Measurements from ENCODE around the gene USH2A.

The USH2A gene

GRCh38 chr1:215718575-215719287 lies 704.5 kb downstream of the USH2A start:
- DNase-seq: no peak

DNA sequence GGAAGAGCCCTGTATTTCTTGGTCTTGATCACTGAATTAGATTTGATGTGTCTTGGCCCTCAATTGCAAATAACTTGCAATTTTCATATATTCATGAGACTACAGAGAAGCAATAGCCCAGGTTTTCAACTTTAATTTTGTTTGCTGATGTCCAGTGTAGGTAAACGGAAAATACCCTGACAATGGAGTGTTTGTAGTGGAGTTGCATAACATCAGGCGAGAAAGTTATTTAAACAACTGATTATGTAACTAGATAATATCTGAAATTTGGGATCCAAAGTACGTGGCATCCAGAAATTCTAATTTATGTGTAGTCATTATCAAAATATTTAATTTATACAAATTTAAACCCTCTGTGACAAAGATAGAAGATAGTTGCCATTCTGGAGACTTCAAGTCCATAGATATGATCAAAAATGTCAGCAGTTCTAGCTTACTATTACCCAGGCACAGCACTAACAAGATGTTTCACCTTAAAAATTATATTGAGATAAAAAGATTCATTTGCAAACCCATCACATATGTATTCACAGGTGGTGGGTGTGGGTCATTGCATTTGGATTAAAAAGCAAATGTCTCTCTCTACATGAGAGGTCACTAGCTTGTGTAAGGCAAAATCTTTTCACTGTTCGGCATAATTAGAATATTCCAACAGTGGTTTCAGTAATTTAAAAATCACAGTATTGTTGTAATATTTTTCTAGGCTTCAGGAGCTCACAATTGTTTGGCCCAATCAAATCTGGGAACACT lies 705.4 kb downstream of the USH2A start:
- DNase-seq: no peak

- DNase-seq: no peak
Observed at GRCh38 chr1:215710899-215711225, 712.4 kb downstream of the USH2A start.

DNA sequence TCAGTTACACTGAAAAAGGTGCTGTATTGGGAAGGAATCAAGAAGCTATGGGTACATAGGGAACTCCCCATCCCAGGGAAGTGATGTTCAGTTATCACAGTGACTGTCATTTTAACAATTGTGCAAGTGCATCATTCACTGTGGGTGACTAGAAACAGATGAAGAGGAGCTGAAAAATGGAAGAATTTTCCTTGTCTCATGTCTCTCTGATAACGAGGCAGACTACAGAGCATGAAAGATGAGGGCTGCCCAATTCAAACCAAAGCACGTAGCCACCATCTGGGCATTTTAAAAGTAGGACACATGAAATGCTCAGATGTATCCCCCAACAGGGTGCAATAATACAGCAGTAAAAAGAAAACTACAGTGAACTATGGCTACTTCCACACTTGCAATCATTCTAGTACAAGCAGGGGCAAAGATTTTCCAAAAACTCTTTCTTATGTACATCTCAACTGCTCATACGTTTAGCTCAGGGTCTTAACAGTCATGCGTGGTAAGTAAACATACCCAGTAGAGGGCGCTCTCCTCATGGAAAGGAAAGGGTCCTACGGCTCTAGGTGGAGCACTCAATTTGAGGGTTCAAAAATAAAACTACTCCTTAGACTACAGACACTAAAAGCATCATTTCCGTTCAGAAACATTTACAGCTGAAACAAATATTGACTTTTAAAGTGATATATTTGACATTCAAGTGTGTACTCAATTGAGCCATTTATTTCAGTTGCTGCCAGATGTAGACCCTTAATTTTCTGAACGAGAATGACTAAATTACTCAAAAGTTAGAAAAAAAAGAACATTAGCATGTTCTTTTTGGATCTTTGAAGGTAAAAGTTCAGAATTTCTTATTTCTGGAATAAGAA lies 713.0 kb downstream of the USH2A start:
- peak in 2 of 51 donors; percentile 1 to 2 for DNase-seq

DNA sequence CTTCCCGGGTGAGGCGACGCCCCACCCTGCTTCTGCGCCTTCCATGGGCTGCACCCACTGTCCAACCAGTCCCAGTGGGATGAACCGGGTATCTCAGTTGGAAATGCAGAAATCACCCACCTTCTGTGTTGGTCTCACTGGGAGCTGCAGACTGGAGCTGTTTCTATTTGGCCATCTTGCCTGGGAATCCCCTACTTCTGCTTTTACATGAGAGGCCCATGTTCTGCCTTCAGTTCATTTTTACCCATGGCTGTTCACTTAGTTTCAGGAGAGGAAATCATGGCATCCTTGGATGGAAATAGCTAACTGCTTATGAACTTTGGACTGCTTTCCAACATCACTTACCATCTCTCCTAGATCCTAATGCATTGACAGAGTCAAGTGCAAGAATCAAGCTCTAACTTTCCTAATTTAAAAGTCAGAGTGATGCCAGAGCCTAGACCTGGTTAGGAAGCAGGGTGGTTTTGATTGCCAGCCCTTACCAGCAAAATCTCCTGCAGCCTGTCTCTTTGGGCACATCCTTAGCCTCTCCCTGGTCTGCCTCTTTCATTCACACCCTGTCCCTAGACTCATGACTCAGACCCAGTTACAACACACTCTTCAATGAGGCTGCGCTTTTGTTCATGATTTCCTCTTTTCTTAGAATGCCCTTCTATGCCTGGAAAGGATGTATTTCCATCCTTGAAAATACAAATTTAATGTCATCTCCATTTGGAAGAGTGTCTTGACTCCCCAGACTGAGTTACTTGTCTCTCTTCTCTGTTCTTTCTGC lies 719.0 kb downstream of the USH2A start:
- DNase-seq: no peak

DNA sequence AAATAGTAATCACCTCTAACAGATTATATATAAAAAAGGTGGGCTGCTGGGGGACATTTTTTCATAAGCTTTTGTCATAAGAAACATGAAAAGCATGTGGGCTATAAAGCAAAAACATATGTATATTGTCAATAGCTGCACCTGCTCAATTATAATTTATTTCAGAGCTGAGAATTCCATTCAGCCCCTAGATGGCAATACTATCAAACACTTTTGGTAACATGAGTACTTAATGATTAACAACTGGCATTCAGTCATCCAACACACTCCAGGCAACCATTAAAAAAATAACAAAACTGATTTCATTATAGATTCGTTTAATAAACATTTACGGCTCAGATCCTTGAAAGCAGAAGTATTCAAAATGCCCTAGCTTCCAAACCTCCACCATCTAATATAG lies 741.0 kb downstream of the USH2A start:
- no peak for DNase-seq

DNA sequence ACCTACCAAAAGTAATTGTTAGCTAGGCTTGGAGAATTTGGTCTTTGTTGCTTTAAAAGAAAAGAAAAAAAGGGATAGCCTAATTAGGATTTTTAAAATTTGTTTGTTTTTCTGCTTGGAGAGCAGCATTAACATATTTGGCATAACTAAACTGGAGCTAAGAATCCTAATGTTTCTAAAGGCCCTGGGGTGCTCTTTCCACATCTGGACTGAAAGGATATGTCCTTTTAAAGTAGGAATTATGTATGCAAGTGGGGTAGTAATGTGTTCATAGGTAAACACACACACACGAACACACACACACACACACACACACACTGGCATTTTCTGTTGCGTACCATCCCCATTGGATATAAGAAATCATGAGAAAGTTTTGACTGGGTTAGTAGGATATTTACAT lies 742.2 kb downstream of the USH2A start:
- DNase-seq: no peak

DNA sequence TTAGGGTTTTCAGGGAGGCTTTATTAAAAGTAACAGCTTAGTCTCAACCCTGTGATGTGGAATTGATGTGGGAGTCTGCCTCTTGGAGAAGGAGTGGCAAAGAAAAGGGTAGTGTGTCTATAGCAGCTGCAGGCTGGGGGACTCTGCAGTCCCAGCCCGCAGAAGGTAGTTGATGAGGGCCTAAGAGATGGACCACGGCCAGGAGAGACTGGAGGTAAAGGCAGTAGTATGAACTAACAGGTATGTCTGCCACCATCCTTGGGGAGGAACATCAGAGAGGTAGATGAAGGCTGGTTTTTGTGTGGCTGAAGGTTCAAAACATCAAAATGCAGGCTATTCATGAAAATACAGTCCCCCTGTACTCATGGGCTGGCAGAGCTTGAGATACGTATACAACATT lies 744.0 kb downstream of the USH2A start:
- DNase-seq: no peak

DNA sequence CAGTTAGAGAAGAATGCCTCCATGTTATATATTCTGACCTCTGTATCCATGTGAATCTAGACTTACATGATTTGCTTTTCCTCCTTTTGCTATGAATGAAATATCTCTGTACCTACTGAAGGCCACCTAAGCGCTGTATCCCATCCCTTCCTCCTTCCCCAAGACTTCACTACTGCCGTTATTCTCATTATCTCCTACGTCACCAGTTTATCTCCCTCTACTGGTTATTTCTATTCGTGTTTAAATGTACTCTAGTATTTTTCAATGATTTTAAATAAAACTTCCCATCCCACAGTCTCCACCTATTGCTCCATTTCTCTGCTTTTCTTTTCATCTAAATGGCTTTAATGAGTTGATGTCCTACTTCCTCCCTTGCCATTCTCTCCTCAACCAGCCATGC lies 746.1 kb downstream of the USH2A start:
- no peak for DNase-seq

DNA sequence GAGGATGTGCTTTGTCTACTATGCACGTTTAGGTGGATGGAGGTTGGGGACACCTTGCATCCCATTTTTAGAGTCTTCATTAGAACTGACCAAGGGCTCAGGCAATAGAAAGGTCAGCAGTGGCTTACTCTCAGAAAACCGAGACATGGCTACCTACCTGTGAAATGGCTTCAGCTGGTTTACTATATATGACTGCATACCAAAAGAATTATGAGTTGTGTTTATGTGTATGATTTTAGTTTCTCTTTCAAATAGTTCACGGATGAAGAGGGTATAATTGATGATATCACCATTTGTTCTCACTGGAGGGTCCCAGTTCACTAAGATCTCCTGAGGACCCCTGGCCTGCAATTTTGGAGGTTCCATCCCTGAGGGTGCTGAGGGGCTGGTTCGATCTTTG lies 749.3 kb downstream of the USH2A start:
- DNase-seq: no peak

GRCh38 chr1:215672482-215672881 lies 750.8 kb downstream of the USH2A start:
- no peak for DNase-seq

DNA sequence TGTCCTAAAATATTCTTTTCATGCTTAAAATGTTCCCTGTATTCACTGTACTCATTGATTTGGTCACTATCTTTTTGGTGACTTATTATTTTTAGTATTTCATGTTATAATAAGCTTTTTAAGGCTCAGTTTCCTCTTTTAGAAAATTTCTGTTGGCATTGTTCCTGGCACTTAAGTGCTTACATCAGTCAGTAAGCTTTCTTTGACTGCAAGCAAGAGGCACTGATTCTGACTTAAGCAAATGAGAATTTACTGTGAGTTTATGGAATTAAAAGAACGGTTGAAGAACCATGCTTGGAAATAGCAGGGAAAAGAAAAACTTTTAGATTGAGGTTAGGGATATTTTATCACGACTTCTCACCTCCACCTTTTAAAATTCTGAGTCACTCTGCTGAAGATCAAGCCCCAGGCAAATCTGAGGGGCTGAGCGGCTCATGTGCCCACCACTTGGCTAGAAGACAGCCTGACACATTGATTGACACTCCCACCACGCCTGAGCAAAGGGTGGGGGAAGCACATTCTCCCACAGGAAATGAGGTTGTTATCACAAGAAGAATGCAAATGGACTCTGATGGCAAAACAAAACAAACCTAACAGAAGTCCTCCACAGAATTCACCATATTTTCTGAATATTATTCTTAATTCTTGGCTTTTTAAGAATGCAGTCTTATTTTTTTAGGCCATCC lies 753.3 kb downstream of the USH2A start:
- no peak for DNase-seq

DNA sequence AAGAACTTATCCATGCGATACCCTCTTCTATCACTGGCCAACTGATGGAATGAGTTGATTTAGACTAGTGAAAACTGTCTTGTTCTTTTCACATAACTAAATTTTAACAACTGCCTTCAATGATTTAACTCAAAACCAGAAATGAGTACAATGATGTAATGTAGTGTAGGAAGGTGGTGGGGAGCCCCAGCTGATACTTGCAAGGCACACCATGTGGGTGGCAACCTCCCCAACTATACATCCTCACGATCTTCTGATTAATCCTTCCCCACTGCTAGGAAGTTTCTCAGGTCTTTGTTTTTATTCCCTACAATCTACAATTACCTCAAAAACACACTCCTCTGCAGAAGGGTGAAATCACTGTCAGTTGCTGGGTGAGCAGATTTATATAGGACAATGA lies 755.5 kb downstream of the USH2A start:
- peak in 1 of 51 donors; percentile 3 for DNase-seq

GRCh38 chr1:215665215-215665614 lies 758.0 kb downstream of the USH2A start:
- no peak for DNase-seq

GRCh38 chr1:215661033-215661432 lies 762.2 kb downstream of the USH2A start:
- no peak for DNase-seq

DNA sequence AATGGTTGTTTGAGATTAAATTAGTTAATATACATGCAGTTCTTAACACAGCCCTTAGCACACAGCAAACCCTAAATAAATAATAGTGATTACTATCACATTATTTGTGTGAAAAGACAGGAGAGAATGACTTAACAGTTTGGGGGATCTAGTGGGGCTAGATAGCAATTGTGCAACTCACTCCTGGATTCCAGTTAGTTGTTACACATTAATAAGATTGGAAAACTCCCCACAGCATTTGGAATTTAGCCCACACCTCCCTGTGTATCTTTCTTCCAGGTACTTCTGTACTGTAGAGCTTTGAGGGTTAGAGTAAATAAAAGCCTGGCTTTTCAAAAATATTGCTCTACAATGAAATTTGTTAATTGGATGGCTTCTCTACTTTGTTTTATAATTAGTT lies 763.0 kb downstream of the USH2A start:
- no peak for DNase-seq

DNA sequence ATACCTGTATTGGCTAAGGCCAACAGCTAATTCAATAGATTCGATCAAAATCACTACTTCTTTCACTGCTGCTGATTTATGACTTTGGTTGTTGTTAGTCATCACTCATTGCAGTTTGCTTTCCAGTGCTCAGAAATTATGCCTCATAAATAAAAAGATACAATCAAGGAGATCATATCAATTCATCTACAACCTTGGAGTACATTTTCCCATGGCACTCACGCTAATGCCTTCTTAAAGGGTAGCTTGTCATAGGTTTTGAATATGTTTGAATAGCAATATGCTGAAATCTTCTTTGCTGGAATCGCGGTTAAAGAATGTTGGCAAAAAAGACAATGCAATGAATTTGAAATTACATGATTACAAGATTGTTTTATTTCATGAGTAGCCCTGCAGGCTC lies 766.2 kb downstream of the USH2A start:
- no peak for DNase-seq

DNA sequence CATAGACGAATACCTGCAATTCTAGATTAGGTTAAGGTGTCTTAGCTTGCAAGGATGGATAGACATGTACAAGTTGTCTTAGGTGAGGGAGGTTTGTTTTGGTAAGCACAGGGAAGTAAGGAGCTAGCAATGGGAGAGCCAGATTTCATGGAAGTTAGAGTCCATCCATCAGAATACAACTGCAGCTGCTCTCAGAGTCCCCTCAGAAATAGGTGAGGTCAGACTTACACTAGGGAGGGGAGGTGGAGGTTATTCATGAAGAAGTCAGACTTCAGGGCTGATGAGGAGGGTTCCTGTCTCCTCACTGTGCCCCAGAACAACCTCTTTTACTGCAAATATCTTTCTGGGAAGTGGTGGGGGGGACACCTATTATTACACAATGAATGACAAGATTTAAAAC lies 770.9 kb downstream of the USH2A start:
- DNase-seq: no peak

GRCh38 chr1:215651867-215652266 lies 771.4 kb downstream of the USH2A start:
- no peak for DNase-seq

- DNase-seq: no peak
Observed at GRCh38 chr1:215650446-215651149, 772.6 kb downstream of the USH2A start.

All from hypothalamus (tissue), 51 donors.